Calu3 (cell line): ENCODE measurements around the gene BOLA1. TPM values are rescaled to one million over a fixed set of nuclear protein-coding genes. Genes with fewer than 3 reads are reported as not detected.

Experiments
- BruUV-seq: library from RNA; stranded (reverse); fragments of 400-500 nt; replicated peaks from 2 replicates; lab custom pipeline; 2021; lab: Mats Ljungman, UMichigan
- CTCF ChIA-PET: fragments of 300-600 bp; sonication (Branson Sonifier 250); formaldehyde crosslinking; loops from one replicate; lab custom pipeline; 2022; ENCODE audit warnings: antibody characterized with exemption; lab: Charles Lee
- DNase-seq: peaks from one replicate; pipeline ENCODE4 v3.0.0; 2022
- H3K27ac Mint-ChIP-seq: one replicate; pipeline ENCODE4 v1.8.0; 2022; ENCODE audit warnings: mixed read lengths; ENCODE audit not compliant: unreplicated experiment
- H3K27me3 Mint-ChIP-seq: one replicate; pipeline ENCODE4 v1.8.0; 2022; ENCODE audit warnings: mixed read lengths; ENCODE audit not compliant: unreplicated experiment
- H3K36me3 Mint-ChIP-seq: one replicate; pipeline ENCODE4 v1.8.0; 2022; ENCODE audit warnings: mild to moderate bottlenecking, moderate library complexity, mixed read lengths; ENCODE audit not compliant: insufficient read depth, unreplicated experiment
- H3K4me1 Mint-ChIP-seq: one replicate; pipeline ENCODE4 v1.8.0; 2022; ENCODE audit warnings: mild to moderate bottlenecking, low read depth, mixed read lengths; ENCODE audit not compliant: unreplicated experiment
- H3K4me3 Mint-ChIP-seq: one replicate; pipeline ENCODE4 v1.8.0; 2022; ENCODE audit warnings: mild to moderate bottlenecking, low read depth, moderate library complexity, mixed read lengths; ENCODE audit not compliant: unreplicated experiment
- H3K9me3 Mint-ChIP-seq: one replicate; pipeline ENCODE4 v1.8.0; 2022; ENCODE audit warnings: low read depth, mixed read lengths; ENCODE audit not compliant: unreplicated experiment
- intact Hi-C: fragments of 100-400 bp; cut with micrococcal nuclease; formaldehyde crosslinking; loops from one replicate; pipeline ENCODE4 v1.10.0; 2022; ENCODE audit not compliant: unreplicated experiment
- total RNA-seq: library from RNA; stranded (reverse); gene quantifications from 2 replicates; pipeline ENCODE4 v1.2.3, GENCODE V29; 2022
- TF ChIP-seq, protein P1 (sequence below): fragments of 200-600 bp; IDR thresholded peaks from one replicate; pipeline ENCODE4 v1.8.0; 2022; ENCODE audit warnings: antibody characterized with exemption; ENCODE audit not compliant: unreplicated experiment

BOLA1 gene
- total RNA-seq, 1 experiment from 2014 or later: 15.5 TPM

DNA sequence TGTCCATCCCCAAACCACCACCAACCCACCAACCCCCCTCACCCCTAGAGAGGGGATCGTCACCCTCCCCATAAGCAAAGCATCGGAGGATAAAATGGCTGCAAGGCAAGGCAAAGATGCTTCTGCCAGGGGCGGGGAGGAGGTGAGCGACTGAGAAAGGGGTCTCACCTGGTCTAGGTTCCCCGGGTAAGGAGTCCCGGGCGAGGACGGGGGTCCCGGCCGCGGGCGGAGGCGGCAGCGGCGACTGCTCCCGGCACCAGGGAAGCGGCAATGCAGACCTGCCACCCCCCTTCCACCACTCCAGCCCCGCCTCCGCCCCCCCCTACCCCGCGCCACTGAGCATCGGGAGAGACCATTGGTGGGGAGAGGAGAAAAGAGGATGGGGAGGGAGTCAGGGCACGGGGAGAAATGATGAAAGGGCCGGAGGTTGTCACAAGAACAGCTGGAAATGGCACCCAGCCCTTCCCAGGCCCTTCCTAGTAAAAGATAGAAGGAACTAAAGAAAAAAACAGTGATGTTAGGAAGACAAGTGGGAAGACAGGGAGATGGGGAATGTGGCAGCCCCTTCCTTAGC lies 18.3 kb downstream of the BOLA1 start, which contains the start of gene SV2A:
SV2A (minus strand) TSS at position 274 of the 574 bp plus-strand sequence. CDS start 4,004 bp downstream, outside the sequence.
- H3K27me3 Mint-ChIP-seq: peaks cover 46% of the 10 kb centered on the region
- no peak for DNase-seq
- TF ChIP-seq, protein P1, sequence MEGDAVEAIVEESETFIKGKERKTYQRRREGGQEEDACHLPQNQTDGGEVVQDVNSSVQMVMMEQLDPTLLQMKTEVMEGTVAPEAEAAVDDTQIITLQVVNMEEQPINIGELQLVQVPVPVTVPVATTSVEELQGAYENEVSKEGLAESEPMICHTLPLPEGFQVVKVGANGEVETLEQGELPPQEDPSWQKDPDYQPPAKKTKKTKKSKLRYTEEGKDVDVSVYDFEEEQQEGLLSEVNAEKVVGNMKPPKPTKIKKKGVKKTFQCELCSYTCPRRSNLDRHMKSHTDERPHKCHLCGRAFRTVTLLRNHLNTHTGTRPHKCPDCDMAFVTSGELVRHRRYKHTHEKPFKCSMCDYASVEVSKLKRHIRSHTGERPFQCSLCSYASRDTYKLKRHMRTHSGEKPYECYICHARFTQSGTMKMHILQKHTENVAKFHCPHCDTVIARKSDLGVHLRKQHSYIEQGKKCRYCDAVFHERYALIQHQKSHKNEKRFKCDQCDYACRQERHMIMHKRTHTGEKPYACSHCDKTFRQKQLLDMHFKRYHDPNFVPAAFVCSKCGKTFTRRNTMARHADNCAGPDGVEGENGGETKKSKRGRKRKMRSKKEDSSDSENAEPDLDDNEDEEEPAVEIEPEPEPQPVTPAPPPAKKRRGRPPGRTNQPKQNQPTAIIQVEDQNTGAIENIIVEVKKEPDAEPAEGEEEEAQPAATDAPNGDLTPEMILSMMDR: no peak
- H3K36me3 Mint-ChIP-seq: peaks cover 5% of the 10 kb centered on the region
- intact Hi-C loops: no loop called here
- no peaks in the 10 kb centered on the region for H3K9me3 Mint-ChIP-seq
- no TSS peak for BruUV-seq
- no peak within 1 kb of the TSS for H3K4me3 Mint-ChIP-seq
- H3K4me1 Mint-ChIP-seq: no peaks in the 10 kb centered on the region
- CTCF ChIA-PET: no interaction called here
- H3K27ac Mint-ChIP-seq: no peak within 1 kb of the TSS

DNA sequence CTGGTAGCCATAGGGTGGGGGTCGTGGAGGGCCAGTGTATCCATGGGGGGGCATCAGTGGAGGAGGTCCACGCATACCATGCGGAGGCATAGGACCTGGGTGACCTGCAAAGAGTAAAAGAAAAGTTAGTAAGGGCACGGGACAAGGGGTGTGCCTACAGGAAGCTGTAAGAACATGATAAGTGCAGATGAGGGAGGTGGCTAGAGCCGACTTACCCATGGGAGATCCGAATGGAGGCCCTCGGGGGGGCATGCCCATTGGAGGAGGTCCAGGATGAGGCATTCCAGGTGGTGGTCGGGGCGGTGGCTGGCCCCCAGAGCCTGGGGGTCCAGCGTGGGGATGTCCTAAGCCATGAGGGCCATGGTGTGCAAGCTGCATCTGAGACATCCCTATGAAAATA lies 24.3 kb downstream of the BOLA1 start:
- Mint-ChIP-seq H3K27ac (no peak overlapping the region), H3K4me3 (no peak overlapping the region), H3K4me1 (peaks cover 33% of the 10 kb centered on the region), H3K36me3 (peaks cover 53% of the 10 kb centered on the region), H3K9me3 (no peaks in the 10 kb centered on the region), H3K27me3 (peaks cover 3% of the 10 kb centered on the region)
- CTCF ChIA-PET: interaction anchor here (0.6 kb wide), 1 partner anchor 127 kb away, joined by 4 read pairs; no protein-coding TSS in a partner anchor
- BruUV-seq: no TSS peak
- no peak for DNase-seq
- TF ChIP-seq, protein P1: no peak
- intact Hi-C loops: no loop called here

- Mint-ChIP-seq H3K9me3 (no peaks in the 10 kb centered on the region), H3K36me3 (peaks cover 62% of the 10 kb centered on the region), H3K4me3 (peak overlapping the region; percentile 91), H3K27ac (no peak overlapping the region), H3K27me3 (no peaks in the 10 kb centered on the region), H3K4me1 (peaks cover 36% of the 10 kb centered on the region)
- CTCF ChIA-PET: no interaction called here
- TF ChIP-seq, protein P1: no peak
- DNase-seq: no peak
- intact Hi-C loops: no loop called here
- no TSS peak for BruUV-seq
These were observed 26.0 kb downstream of the BOLA1 start for GRCh38 chr1:149925345-149925744.

DNA sequence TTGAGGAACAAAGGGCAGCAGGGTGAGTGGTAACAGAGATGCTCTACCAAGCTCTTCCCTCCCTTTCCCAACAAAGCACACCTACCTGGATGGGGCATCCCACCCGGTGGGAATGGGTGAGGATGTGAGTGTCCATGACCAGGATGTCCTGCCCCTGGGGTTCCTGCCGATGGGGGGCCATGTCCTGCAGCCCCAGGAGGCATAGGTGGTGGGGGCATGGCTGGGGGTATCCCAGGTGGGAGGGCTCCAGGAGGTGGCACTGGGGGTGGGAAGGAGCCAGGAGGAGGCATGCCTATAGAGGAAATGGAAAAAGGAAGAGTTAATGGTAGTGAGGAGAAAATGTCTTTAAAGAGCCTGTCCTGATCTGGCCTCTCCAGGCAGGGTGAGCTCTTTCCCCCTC lies 26.4 kb downstream of the BOLA1 start:
- intact Hi-C loops: no loop called here
- CTCF ChIA-PET: no interaction called here
- no peak for DNase-seq
- Mint-ChIP-seq H3K4me3 (peak overlapping the region; percentile 91), H3K9me3 (no peaks in the 10 kb centered on the region), H3K27me3 (no peaks in the 10 kb centered on the region), H3K4me1 (peaks cover 37% of the 10 kb centered on the region), H3K27ac (no peak overlapping the region), H3K36me3 (peaks cover 62% of the 10 kb centered on the region)
- BruUV-seq: no TSS peak
- TF ChIP-seq, protein P1: no peak
